ENCODE measurements around the gene SLC26A8. TPM values are rescaled to one million over a fixed set of nuclear protein-coding genes. Genes with fewer than 3 reads are reported as not detected.

Gene SLC26A8
- total RNA-seq, 2 donors from 2014 or later: 15.2 TPM; not detected in 1

- H3K4me3 ChIP-seq: no peak overlapping the region
- 92% methylated on average over 4 of the region's 4 CpGs for WGBS
- H3K4me1 ChIP-seq (replicated peaks): no peaks in the 10 kb centered on the region
- no peak overlapping the region for H3K27ac ChIP-seq
- intact Hi-C loops (cut with DNase I): no loop called here
- no peaks in the 10 kb centered on the region for H3K9me3 ChIP-seq
- no peaks in the 10 kb centered on the region for H3K27me3 ChIP-seq (replicated peaks; ENCODE audit: insufficient read depth)
- DNase-seq (ENCODE audit: low spot score): no peak
- no peak for TF ChIP-seq POLR2A (IDR thresholded peaks at IDR 0.05)
- TF ChIP-seq CTCF (IDR thresholded peaks at IDR 0.05): no peak
- TF ChIP-seq POLR2AphosphoS5 (IDR thresholded peaks at IDR 0.05): no peak
- H3K36me3 ChIP-seq: no peaks in the 10 kb centered on the region
Measured at GRCh38 chr6:35955970-35956369, 68.5 kb downstream of the SLC26A8 start.

- Histone ChIP-seq H3K36me3 (no peaks in the 10 kb centered on the region), H3K9me3 (no peaks in the 10 kb centered on the region), H3K4me1 (replicated peaks) (no peaks in the 10 kb centered on the region), H3K27ac (no peak overlapping the region), H3K27me3 (replicated peaks; ENCODE audit: insufficient read depth) (no peaks in the 10 kb centered on the region), H3K4me3 (no peak overlapping the region)
- intact Hi-C loops (cut with DNase I): no loop called here
- DNase-seq (ENCODE audit: low spot score): no peak
- 89% methylated on average over 5 of the region's 5 CpGs for WGBS
- TF ChIP-seq POLR2A (IDR thresholded peaks at IDR 0.05) (no peak), POLR2AphosphoS5 (IDR thresholded peaks at IDR 0.05) (no peak)
Measured at GRCh38 chr6:35955521-35955920, 68.9 kb downstream of the SLC26A8 start.

- no peak for DNase-seq (ENCODE audit: low spot score)
- H3K36me3 ChIP-seq: no peaks in the 10 kb centered on the region
- no peaks in the 10 kb centered on the region for H3K9me3 ChIP-seq
- H3K4me1 ChIP-seq (replicated peaks): no peaks in the 10 kb centered on the region
- no peak for TF ChIP-seq CTCF (IDR thresholded peaks at IDR 0.05)
- TF ChIP-seq POLR2A (IDR thresholded peaks at IDR 0.05): no peak
- TF ChIP-seq POLR2AphosphoS5 (IDR thresholded peaks at IDR 0.05): no peak
- no peak overlapping the region for H3K27ac ChIP-seq
- no peaks in the 10 kb centered on the region for H3K27me3 ChIP-seq (replicated peaks; ENCODE audit: insufficient read depth)
- no peak overlapping the region for H3K4me3 ChIP-seq
- WGBS: 95% methylated on average over 8 of the region's 8 CpGs
- intact Hi-C loops (cut with DNase I): no loop called here
Measured at GRCh38 chr6:35955071-35955470, 69.4 kb downstream of the SLC26A8 start.

GRCh38 chr6:35954333-35954732, 70.1 kb downstream of the SLC26A8 start:
- Histone ChIP-seq H3K4me1 (replicated peaks) (no peaks in the 10 kb centered on the region), H3K27me3 (replicated peaks; ENCODE audit: insufficient read depth) (no peaks in the 10 kb centered on the region), H3K4me3 (no peak overlapping the region), H3K36me3 (no peaks in the 10 kb centered on the region), H3K9me3 (no peaks in the 10 kb centered on the region), H3K27ac (no peak overlapping the region)
- WGBS: 92% methylated on average over 7 of the region's 7 CpGs
- TF ChIP-seq POLR2A (IDR thresholded peaks at IDR 0.05): no peak
- no peak for TF ChIP-seq POLR2AphosphoS5 (IDR thresholded peaks at IDR 0.05)
- no peak for TF ChIP-seq CTCF (IDR thresholded peaks at IDR 0.05)
- intact Hi-C loops (cut with DNase I): no loop called here
- no peak for DNase-seq (ENCODE audit: low spot score)

GRCh38 chr6:35948725-35949124, 75.7 kb downstream of the SLC26A8 start:
- no peak for TF ChIP-seq POLR2AphosphoS5 (IDR thresholded peaks at IDR 0.05)
- TF ChIP-seq POLR2A (IDR thresholded peaks at IDR 0.05): no peak
- no peak for DNase-seq (ENCODE audit: low spot score)
- 94% methylated on average over 1 of the region's 1 CpG for WGBS
- no peaks in the 10 kb centered on the region for H3K27me3 ChIP-seq (replicated peaks; ENCODE audit: insufficient read depth)
- H3K36me3 ChIP-seq: no peaks in the 10 kb centered on the region
- intact Hi-C loops (cut with DNase I): no loop called here
- no peaks in the 10 kb centered on the region for H3K9me3 ChIP-seq
- no peak overlapping the region for H3K27ac ChIP-seq
- H3K4me1 ChIP-seq (replicated peaks): no peaks in the 10 kb centered on the region
- no peak overlapping the region for H3K4me3 ChIP-seq

GRCh38 chr6:35945650-35946025, 78.8 kb downstream of the SLC26A8 start:
- intact Hi-C loops (cut with DNase I): no loop called here
- no peaks in the 10 kb centered on the region for H3K36me3 ChIP-seq
- H3K4me3 ChIP-seq: no peak overlapping the region
- no peaks in the 10 kb centered on the region for H3K4me1 ChIP-seq (replicated peaks)
- TF ChIP-seq POLR2A (IDR thresholded peaks at IDR 0.05) (no peak), POLR2AphosphoS5 (IDR thresholded peaks at IDR 0.05) (no peak), CTCF (IDR thresholded peaks at IDR 0.05) (no peak)
- H3K27me3 ChIP-seq (replicated peaks; ENCODE audit: insufficient read depth): no peaks in the 10 kb centered on the region
- 77% methylated on average over 1 of the region's 1 CpG for WGBS
- H3K27ac ChIP-seq: no peak overlapping the region
- DNase-seq (ENCODE audit: low spot score): no peak
- no peaks in the 10 kb centered on the region for H3K9me3 ChIP-seq

Data from prostate gland (tissue), 2 donors.